B cell (primary cell): ENCODE data around the gene CAPN9. TPM values are rescaled to one million over a fixed set of nuclear protein-coding genes. Genes with fewer than 3 reads are reported as not detected.

Source experiments
- ATAC-seq: fragments of 200-7000 bp; cut with Tn5 transposase; one replicate; pipeline ENCODE4 v1.10.0; 2021; ENCODE audit warnings: low read depth, mild to moderate bottlenecking, moderate number of reproducible peaks, moderate library complexity
- CTCF ChIA-PET: fragments of 350-600 bp; sonication (Branson Sonifier 250); formaldehyde crosslinking; loops from one replicate; lab custom pipeline; 2021; ENCODE audit warnings: antibody characterized with exemption, inconsistent platforms; lab: Charles Lee
- POLR2A ChIA-PET: fragments of 350-600 bp; sonication (Branson Sonifier 250); formaldehyde crosslinking; loops from one replicate; lab custom pipeline; 2021; ENCODE audit warnings: antibody characterized with exemption; lab: Charles Lee
- DNase-seq: peaks from one replicate; pipeline ENCODE4 v3.0.0; 2013
- H2AFZ ChIP-seq: 2 replicates; pipeline ENCODE4 v1.6.1; 2012; ENCODE audit warnings: mild to moderate bottlenecking, low read depth, low read length; ENCODE audit not compliant: insufficient read depth, poor library complexity, severe bottlenecking
- H3K27ac ChIP-seq, 2 donors: 1 replicate in 1 of 2; 2 replicates in 1 of 2; pipeline ENCODE4 v1.5.1; 2012 to 2013; ENCODE audit warnings: low read length in 2 of 2, mild to moderate bottlenecking in 2 of 2, moderate library complexity in 1 of 2
- H3K27me3 ChIP-seq, 4 experiments: fragments of 200-600 bp in 1 of 4; sonication (generic) in 1 of 4; replicated peaks in 1 of 4; 1 replicate in 2 of 4; 2 replicates in 2 of 4; pipeline versions ENCODE4 v1.6.1 to v1.7.0; 2013 to 2016; ENCODE audit warnings: low read length in 3 of 4, mild to moderate bottlenecking in 2 of 4, mixed read lengths in 1 of 4, moderate library complexity in 1 of 4; ENCODE audit not compliant: insufficient read depth in 4 of 4, control insufficient read depth in 3 of 4; ENCODE audit errors: control extremely low read depth in 1 of 4
- H3K36me3 ChIP-seq, 2 experiments: replicated peaks in 1 of 2; 1 replicate in 1 of 2; 2 replicates in 1 of 2; pipeline versions ENCODE4 v1.6.1 to v1.7.1; 2013; ENCODE audit warnings: low read length in 1 of 2; ENCODE audit not compliant: insufficient read depth in 2 of 2, control insufficient read depth in 1 of 2; ENCODE audit errors: control extremely low read depth in 1 of 2, extremely low read depth in 1 of 2
- H3K4me1 ChIP-seq, 2 donors: fragments of 200-600 bp in 1 of 2; sonication (generic) in 1 of 2; 1 replicate in 1 of 2; 2 replicates in 1 of 2; pipeline versions ENCODE4 v1.5.1 to v1.6.1; 2013 to 2017; ENCODE audit warnings: low read length in 2 of 2; ENCODE audit not compliant: control insufficient read depth in 2 of 2, insufficient read depth in 2 of 2
- H3K4me2 ChIP-seq: replicated peaks from 2 replicates; pipeline ENCODE3; 2012; ENCODE audit warnings: mild to moderate bottlenecking, low read depth, low read length; ENCODE audit not compliant: poor library complexity, severe bottlenecking
- H3K4me3 ChIP-seq, 5 experiments: fragments of 200-600 bp in 1 of 5; sonication (generic) in 1 of 5; 1 replicate in 3 of 5; 2 replicates in 2 of 5; pipeline versions ENCODE4 v1.5.1 to v1.7.0; 2011 to 2016; ENCODE audit warnings: low read length in 4 of 5, mild to moderate bottlenecking in 4 of 5, low read depth in 2 of 5, control low read depth in 1 of 5, moderate library complexity in 1 of 5; ENCODE audit not compliant: insufficient read depth in 1 of 5; ENCODE audit errors: control extremely low read depth in 1 of 5, extremely low read depth in 1 of 5
- H3K79me2 ChIP-seq: fragments of 200-600 bp; sonication (generic); one replicate; pipeline ENCODE4 v1.6.0; 2016; ENCODE audit warnings: low read length; ENCODE audit not compliant: control insufficient read depth, insufficient read depth
- H3K9ac ChIP-seq: fragments of 200-600 bp; sonication (generic); 2 replicates; pipeline ENCODE4 v1.6.1; 2017; ENCODE audit warnings: mild to moderate bottlenecking, low read length, moderate library complexity
- H3K9me3 ChIP-seq, 3 donors: one replicate each; pipeline versions ENCODE4 v1.6.1 to v1.7.1; 2013; ENCODE audit warnings: low read length in 2 of 3; ENCODE audit not compliant: control insufficient read depth in 2 of 3, insufficient read depth in 1 of 3; ENCODE audit errors: control extremely low read depth in 1 of 3
- H4K20me1 ChIP-seq: 2 replicates; pipeline ENCODE4 v1.6.0; 2012; ENCODE audit warnings: mild to moderate bottlenecking, low read length; ENCODE audit not compliant: insufficient read depth, control insufficient read depth, poor library complexity, severe bottlenecking
- H3K27ac Mint-ChIP-seq: one replicate; pipeline ENCODE4 v1.8.0; 2021; ENCODE audit warnings: mixed read lengths
- H3K27me3 Mint-ChIP-seq: one replicate; pipeline ENCODE4 v1.8.0; 2021; ENCODE audit warnings: mixed read lengths
- H3K4me1 Mint-ChIP-seq: one replicate; pipeline ENCODE4 v1.8.0; 2021; ENCODE audit warnings: mixed read lengths
- H3K4me3 Mint-ChIP-seq: one replicate; pipeline ENCODE4 v1.8.0; 2021; ENCODE audit warnings: mixed read lengths
- H3K9me3 Mint-ChIP-seq: one replicate; pipeline ENCODE4 v1.8.0; 2022; ENCODE audit warnings: mixed read lengths; ENCODE audit not compliant: insufficient read depth
- EZH2 ChIP-seq: IDR thresholded peaks from 2 replicates; pipeline ENCODE4 v1.6.1; 2012; ENCODE audit warnings: borderline replicate concordance, low read depth, mild to moderate bottlenecking, moderate library complexity, low read length; ENCODE audit not compliant: insufficient read depth, poor library complexity, severe bottlenecking
- WGBS: methylation state at CpG from one replicate; pipeline ENCODE4 v1.1.5; 2013; ENCODE audit warnings: missing lambda C conversion rate; ENCODE audit not compliant: insufficient coverage; 5-methylcytosine and 5-hydroxymethylcytosine counted together
- intact Hi-C: fragments of 100-400 bp; cut with micrococcal nuclease; formaldehyde crosslinking; loops from one replicate; pipeline ENCODE4 v1.10.0; 2022
- polyA plus RNA-seq: library from polyadenylated mRNA; depleted of rRNA; stranded (reverse); fragments of >200 nt; gene quantifications from 2 replicates; pipeline ENCODE4 v1.2.3, GENCODE V29; 2012
- total RNA-seq, 2 donors: library from RNA; stranded (reverse); fragments of 120-200 nt in 1 of 2; gene quantifications; 1 replicate in 1 of 2; 2 replicates in 1 of 2; pipeline versions ENCODE4 v1.2.3 to v1.2.4, GENCODE V29; 2013 to 2022
- TF ChIP-seq, protein P1 (sequence below): fragments of 200-600 bp; IDR thresholded peaks from one replicate; pipeline ENCODE4 v1.8.0; 2022; ENCODE audit warnings: antibody characterized with exemption, mild to moderate bottlenecking

CAPN9 gene
- total and polyA plus RNA-seq, 2 donors (not counting 1 experiment from before 2014, with no cell fraction given), result not detected

DNA sequence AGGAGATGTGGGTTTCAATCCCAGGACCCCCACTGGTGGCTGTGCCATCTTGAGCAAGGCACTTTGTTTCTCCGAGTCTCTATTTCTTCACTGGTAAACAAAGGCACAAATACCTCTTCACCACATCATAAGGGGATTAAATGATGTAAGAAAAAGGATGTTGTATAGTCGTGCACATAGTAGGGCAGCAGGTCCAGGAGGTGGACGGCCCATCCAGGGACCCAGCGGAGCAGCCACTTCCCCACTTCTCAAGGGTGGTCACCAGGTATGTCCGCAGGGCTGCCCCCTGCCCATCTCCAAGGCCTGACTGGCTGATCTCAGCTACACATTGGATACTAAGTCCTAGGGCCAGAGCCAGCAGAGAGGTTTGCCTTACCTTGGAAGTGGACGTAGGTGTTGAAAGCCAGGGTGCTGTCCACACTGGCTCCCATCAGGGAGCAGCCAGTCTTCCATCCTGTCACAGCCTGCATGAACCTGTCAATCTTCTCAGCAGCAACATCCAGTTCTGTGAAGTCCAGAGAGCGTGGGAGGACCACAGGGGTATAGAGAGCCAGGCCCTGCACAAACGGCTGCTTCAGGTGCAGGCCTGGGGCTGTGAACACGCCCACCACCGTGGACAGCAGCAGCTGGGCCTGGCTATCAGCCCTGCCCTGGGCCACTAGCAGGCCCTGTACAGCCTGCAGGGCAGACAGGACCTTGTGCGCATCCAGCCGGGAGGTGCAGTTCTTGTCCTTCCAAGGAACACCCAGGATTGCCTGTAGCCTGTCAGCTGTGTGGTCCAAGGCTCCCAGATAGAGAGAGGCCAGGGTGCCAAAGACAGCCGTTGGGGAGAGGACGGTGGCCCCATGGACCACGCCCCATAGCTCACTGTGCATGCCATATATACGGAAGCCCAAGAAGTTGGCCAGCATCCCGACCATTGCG is 37.3 kb upstream of the CAPN9 start:
- TF ChIP-seq EZH2, result no peak
- TF ChIP-seq, protein P1, sequence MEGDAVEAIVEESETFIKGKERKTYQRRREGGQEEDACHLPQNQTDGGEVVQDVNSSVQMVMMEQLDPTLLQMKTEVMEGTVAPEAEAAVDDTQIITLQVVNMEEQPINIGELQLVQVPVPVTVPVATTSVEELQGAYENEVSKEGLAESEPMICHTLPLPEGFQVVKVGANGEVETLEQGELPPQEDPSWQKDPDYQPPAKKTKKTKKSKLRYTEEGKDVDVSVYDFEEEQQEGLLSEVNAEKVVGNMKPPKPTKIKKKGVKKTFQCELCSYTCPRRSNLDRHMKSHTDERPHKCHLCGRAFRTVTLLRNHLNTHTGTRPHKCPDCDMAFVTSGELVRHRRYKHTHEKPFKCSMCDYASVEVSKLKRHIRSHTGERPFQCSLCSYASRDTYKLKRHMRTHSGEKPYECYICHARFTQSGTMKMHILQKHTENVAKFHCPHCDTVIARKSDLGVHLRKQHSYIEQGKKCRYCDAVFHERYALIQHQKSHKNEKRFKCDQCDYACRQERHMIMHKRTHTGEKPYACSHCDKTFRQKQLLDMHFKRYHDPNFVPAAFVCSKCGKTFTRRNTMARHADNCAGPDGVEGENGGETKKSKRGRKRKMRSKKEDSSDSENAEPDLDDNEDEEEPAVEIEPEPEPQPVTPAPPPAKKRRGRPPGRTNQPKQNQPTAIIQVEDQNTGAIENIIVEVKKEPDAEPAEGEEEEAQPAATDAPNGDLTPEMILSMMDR, result no peak
- peaks cover 22% of the 10 kb centered on the region for H3K27me3 Mint-ChIP-seq

DNA sequence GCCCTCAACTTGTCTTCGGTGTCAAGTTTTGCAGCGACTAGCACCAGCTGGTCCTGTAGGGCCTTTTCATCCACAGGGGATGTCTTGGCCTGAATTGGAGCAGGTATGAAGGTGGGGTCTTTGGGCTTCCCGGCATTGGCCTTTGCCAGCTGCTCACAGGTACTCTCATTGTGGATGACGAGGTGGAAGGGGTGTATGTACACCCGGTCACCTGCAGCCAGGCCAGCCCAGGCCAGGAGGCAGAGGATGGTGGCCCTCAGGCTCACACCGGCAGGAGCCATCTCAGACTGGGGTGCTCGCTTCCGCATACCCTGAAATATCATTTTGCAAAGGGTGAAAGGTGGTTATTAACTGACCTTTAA is 36.7 kb upstream of the CAPN9 start:
- H4K20me1 ChIP-seq, result no peaks in the 10 kb centered on the region

More for the DNA sequence above, 37.3 kb upstream of the CAPN9 start:
- H3K4me3 Mint-ChIP-seq, result no peak overlapping the region
- no peaks in the 10 kb centered on the region for H3K9me3 ChIP-seq
- intact Hi-C loops, result no loop called here
- no peaks in the 10 kb centered on the region for H3K27me3 ChIP-seq
- H3K9me3 Mint-ChIP-seq, result no peaks in the 10 kb centered on the region
- ChIA-PET POLR2A (no interaction called here), CTCF (no interaction called here)
- no peak overlapping the region for H3K27ac Mint-ChIP-seq
- no peaks in the 10 kb centered on the region for H3K4me1 Mint-ChIP-seq
- no peak for DNase-seq
- 90% methylated on average over 14 of the region's 18 CpGs for WGBS
- no peaks in the 10 kb centered on the region for H3K79me2 ChIP-seq
- no peak overlapping the region for H3K27ac ChIP-seq
- H3K9ac ChIP-seq, result no peak overlapping the region
- no peak overlapping the region for H3K4me2 ChIP-seq
- no peak overlapping the region for H2AFZ ChIP-seq
- no peaks in the 10 kb centered on the region for H4K20me1 ChIP-seq
- no peak overlapping the region for H3K4me3 ChIP-seq
- H3K36me3 ChIP-seq, result no peaks in the 10 kb centered on the region
- H3K4me1 ChIP-seq, result no peaks in the 10 kb centered on the region
- ATAC-seq, result no peak

More for the DNA sequence above, 36.7 kb upstream of the CAPN9 start:
- TF ChIP-seq, protein P1, result no peak
- TF ChIP-seq EZH2, result no peak
- no peaks in the 10 kb centered on the region for H3K36me3 ChIP-seq
- H3K4me3 ChIP-seq, result no peak overlapping the region
- no peak overlapping the region for H2AFZ ChIP-seq
- 91% methylated on average over 6 of the region's 8 CpGs for WGBS
- no peaks in the 10 kb centered on the region for H3K79me2 ChIP-seq
- H3K9me3 Mint-ChIP-seq, result no peaks in the 10 kb centered on the region
- H3K4me2 ChIP-seq, result no peak overlapping the region
- H3K9ac ChIP-seq, result no peak overlapping the region
- ChIA-PET CTCF (no interaction called here), POLR2A (no interaction called here)
- H3K27ac ChIP-seq, result no peak overlapping the region
- no peak overlapping the region for H3K4me3 Mint-ChIP-seq
- H3K4me1 ChIP-seq, result no peaks in the 10 kb centered on the region
- H3K4me1 Mint-ChIP-seq, result no peaks in the 10 kb centered on the region
- no peak overlapping the region for H3K27ac Mint-ChIP-seq
- DNase-seq (no peak), ATAC-seq (no peak)
- intact Hi-C loops, result no loop called here
- H3K27me3 ChIP-seq, result no peaks in the 10 kb centered on the region
- H3K9me3 ChIP-seq, result no peaks in the 10 kb centered on the region
- peaks cover 24% of the 10 kb centered on the region for H3K27me3 Mint-ChIP-seq
